HCT116 (cell line): Measurements from ENCODE around the gene PSMG3. TPM values are rescaled to one million over a fixed set of nuclear protein-coding genes. Genes with fewer than 3 reads are reported as not detected.

Experiments
- ATAC-seq: fragments of 200-7000 bp; cut with Tn5 transposase; 2 replicates; pipeline ENCODE4 v1.9.1; 2020; ENCODE audit warnings: mild to moderate bottlenecking, moderate library complexity
- BruUV-seq: library from RNA; stranded (reverse); fragments of 400-500 nt; replicated peaks from 2 replicates; lab custom pipeline; 2021; lab: Mats Ljungman, UMichigan
- CTCF ChIA-PET: fragments of 300-600 bp; sonication (Branson Sonifier 250); formaldehyde crosslinking; loops from one replicate; lab custom pipeline; 2021; ENCODE audit warnings: antibody characterized with exemption; lab: Charles Lee
- POLR2A ChIA-PET: fragments of 300-600, 350-600 bp; sonication (Branson Sonifier 250); formaldehyde crosslinking; loops from one replicate; lab custom pipeline; 2021; ENCODE audit warnings: antibody characterized with exemption; lab: Charles Lee
- RAD21 ChIA-PET, 2 experiments: fragments of 300-600 bp; sonication (Branson Sonifier 250); formaldehyde crosslinking; loops; one replicate each; lab custom pipeline; 2023; ENCODE audit warnings: low total read pairs in 2 of 2; ENCODE audit not compliant: uncharacterized antibody in 2 of 2, unreplicated experiment in 2 of 2, low non-redundant PET in 1 of 2; lab: Charles Lee
- DNase-seq: peaks from one replicate; pipeline ENCODE4 v3.0.0-alpha.2; 2010; ENCODE audit warnings: low read depth, low spot score
- H2AFZ ChIP-seq: fragments of 200-600 bp; shearing (Covaris generic), sonication (generic); 2 replicates; pipeline ENCODE4 v1.6.1; 2017; ENCODE audit warnings: low read depth, mixed run types, mixed read lengths, antibody characterized with exemption, low read length; ENCODE audit not compliant: poor library complexity, severe bottlenecking
- H3K27ac ChIP-seq: 2 replicates; pipeline ENCODE4 v1.5.1; 2012; ENCODE audit warnings: low read depth, low read length
- H3K27me3 ChIP-seq: fragments of 200-600 bp; sonication (generic); 2 replicates; pipeline ENCODE4 v1.6.1; 2016; ENCODE audit warnings: mixed run types, low read length, mixed read lengths; ENCODE audit not compliant: insufficient read depth
- H3K36me3 ChIP-seq, 2 experiments: fragments of 200-500 bp in 1 of 2; fragments of 200-600 bp in 1 of 2; sonication (Bioruptor generic) in 1 of 2; sonication (generic) in 1 of 2; 2 replicates each; pipeline versions ENCODE4 v1.5.1 to v1.6.1; 2014 to 2016; ENCODE audit warnings: low read length in 2 of 2, inconsistent platforms in 1 of 2, mixed read lengths in 1 of 2, mixed run types in 1 of 2; ENCODE audit not compliant: insufficient read depth in 2 of 2, control insufficient read depth in 1 of 2
- H3K4me1 ChIP-seq, 2 experiments: fragments of 200-600 bp in 1 of 2; sonication (generic) in 1 of 2; 2 replicates each; pipeline versions ENCODE4 v1.5.1 to v1.6.1; 2012 to 2017; ENCODE audit warnings: low read length in 2 of 2, inconsistent platforms in 1 of 2, mild to moderate bottlenecking in 1 of 2, mixed read lengths in 1 of 2, mixed run types in 1 of 2, moderate library complexity in 1 of 2; ENCODE audit not compliant: insufficient read depth in 2 of 2, control insufficient read depth in 1 of 2
- H3K4me2 ChIP-seq: fragments of 200-600 bp; sonication (generic); 2 replicates; pipeline ENCODE4 v1.6.1; 2017; ENCODE audit warnings: mixed run types, low read length, mixed read lengths
- H3K4me3 ChIP-seq, 2 experiments: fragments of 200-600 bp in 1 of 2; sonication (generic) in 1 of 2; replicated peaks in 1 of 2; 2 replicates each; pipeline ENCODE4 v1.5.1; 2011 to 2016; ENCODE audit warnings: low read length in 2 of 2, control low read depth in 1 of 2, low read depth in 1 of 2, mild to moderate bottlenecking in 1 of 2, mixed read lengths in 1 of 2, mixed run types in 1 of 2
- H3K79me2 ChIP-seq: fragments of 200-600 bp; sonication (generic); 2 replicates; pipeline ENCODE4 v1.6.1; 2017; ENCODE audit warnings: mild to moderate bottlenecking, mixed run types, low read length, moderate library complexity, mixed read lengths; ENCODE audit not compliant: insufficient read depth
- H3K9ac ChIP-seq: fragments of 200-600 bp; sonication (generic); 2 replicates; pipeline ENCODE4 v1.6.1; 2016; ENCODE audit warnings: low read length, mixed read lengths
- H3K9me2 ChIP-seq: fragments of 200-600 bp; sonication (generic), shearing (Covaris generic); 2 replicates; pipeline ENCODE4 v1.6.1; 2017; ENCODE audit warnings: mixed run types, mild to moderate bottlenecking, moderate library complexity; ENCODE audit not compliant: insufficient read depth
- H3K9me3 ChIP-seq, 2 experiments: fragments of 200-500 bp in 1 of 2; fragments of 200-600 bp in 1 of 2; sonication (Bioruptor generic) in 1 of 2; sonication (generic) in 1 of 2; 2 replicates each; pipeline ENCODE4 v1.6.1; 2014 to 2017; ENCODE audit warnings: low read length in 2 of 2, mixed read lengths in 2 of 2, inconsistent platforms in 1 of 2, low read depth in 1 of 2, mild to moderate bottlenecking in 1 of 2, mixed run types in 1 of 2, moderate library complexity in 1 of 2; ENCODE audit not compliant: control insufficient read depth in 1 of 2, insufficient read depth in 1 of 2
- H4K20me1 ChIP-seq: fragments of 200-600 bp; sonication (generic), shearing (Covaris generic); 2 replicates; pipeline ENCODE4 v1.6.1; 2017; ENCODE audit warnings: mixed run types, mild to moderate bottlenecking, moderate library complexity; ENCODE audit not compliant: insufficient read depth
- FOSL1 ChIP-seq: IDR thresholded peaks from 2 replicates; pipeline ENCODE4 v1.6.1; 2012; ENCODE audit warnings: low read depth
- JUND ChIP-seq: IDR thresholded peaks from 2 replicates; pipeline ENCODE4 v1.6.1; 2012
- POLR2A ChIP-seq: IDR thresholded peaks from 2 replicates; pipeline ENCODE4 v1.7.0; 2011; ENCODE audit warnings: borderline replicate concordance; ENCODE audit not compliant: insufficient read depth, insufficient read length; ENCODE audit errors: extremely low read depth
- POLR2AphosphoS5 ChIP-seq: IDR thresholded peaks from 2 replicates; pipeline ENCODE4 v1.6.1; 2011; ENCODE audit warnings: mild to moderate bottlenecking, low read depth, low read length, moderate library complexity
- RAD21 ChIP-seq: IDR thresholded peaks from 2 replicates; pipeline ENCODE4 v1.6.1; 2012; ENCODE audit warnings: low read depth, mild to moderate bottlenecking
- SIN3A ChIP-seq: IDR thresholded peaks from 2 replicates; pipeline ENCODE4 v1.6.1; 2012; ENCODE audit warnings: low read depth
- SP1 ChIP-seq: IDR thresholded peaks from 2 replicates; pipeline ENCODE4 v1.6.1; 2012; ENCODE audit warnings: low read depth
- SRF ChIP-seq: IDR thresholded peaks from 2 replicates; pipeline ENCODE4 v1.6.1; 2012; ENCODE audit warnings: low read depth
- intact Hi-C: fragments of 100-400 bp; cut with micrococcal nuclease; formaldehyde crosslinking; loops from 2 replicates; pipeline ENCODE4 v1.10.0; 2022
- total RNA-seq: library from RNA; stranded (reverse); gene quantifications from one replicate; pipeline ENCODE4 v1.2.1, GENCODE V29; 2021; ENCODE audit not compliant: unreplicated experiment
- TF ChIP-seq, protein P1 (sequence below), 3 experiments: fragments of 200-600 bp in 1 of 3; sonication (generic) in 1 of 3; IDR thresholded peaks in 2 of 3; conservative IDR thresholded peaks in 1 of 3; 2 replicates each; pipeline ENCODE4 v1.5.1; 2012 to 2017; ENCODE audit warnings: low read depth in 2 of 3, low read length in 2 of 3, antibody characterized with exemption in 1 of 3, borderline replicate concordance in 1 of 3, control low read depth in 1 of 3, mild to moderate bottlenecking in 1 of 3, mixed read lengths in 1 of 3, mixed run types in 1 of 3, moderate library complexity in 1 of 3; ENCODE audit not compliant: insufficient read depth in 1 of 3
- TF ChIP-seq, protein P2 (sequence below): IDR thresholded peaks from 2 replicates; pipeline ENCODE4 v1.6.1; 2012
- TF ChIP-seq, protein P3 (sequence below): IDR thresholded peaks from 2 replicates; pipeline ENCODE4 v1.6.1; 2011; ENCODE audit warnings: mild to moderate bottlenecking, low read length, moderate library complexity; ENCODE audit not compliant: insufficient replicate concordance; ENCODE audit errors: extremely low read depth
- TF ChIP-seq, protein P4 (sequence below): IDR thresholded peaks from 2 replicates; pipeline ENCODE4 v1.6.1; 2012

The PSMG3 gene
- total RNA-seq, 1 experiment from 2014 or later = 60.9 TPM

DNA sequence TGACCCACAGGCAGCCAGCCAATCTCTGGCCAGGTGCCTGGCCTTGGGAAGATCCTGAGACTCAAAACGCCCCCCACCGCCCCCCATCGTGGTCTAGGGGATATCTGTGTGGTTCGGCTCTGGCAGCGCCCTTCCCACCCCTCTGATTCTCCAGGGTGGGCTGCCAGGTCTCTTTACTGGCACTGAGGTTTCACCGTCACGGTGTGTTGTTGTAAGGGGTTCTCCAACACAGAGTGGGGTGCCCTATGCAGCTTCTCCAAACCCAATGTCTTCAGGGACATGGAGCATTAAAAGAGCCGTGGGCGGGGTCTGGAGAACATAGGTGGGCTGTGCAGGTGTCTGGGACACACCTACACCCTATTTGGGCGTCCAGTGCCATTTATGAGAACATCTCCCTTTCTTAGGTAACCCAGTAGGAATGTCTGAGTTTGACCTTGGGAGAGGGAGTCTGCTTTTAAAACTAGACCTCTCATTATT, 37.8 kb downstream of the PSMG3 start (continued):
- TF ChIP-seq RAD21 (no peak), JUND (no peak), POLR2AphosphoS5 (no peak), POLR2A (no peak), FOSL1 (no peak), SIN3A (no peak), SRF (no peak)
- TF ChIP-seq, protein P1, sequence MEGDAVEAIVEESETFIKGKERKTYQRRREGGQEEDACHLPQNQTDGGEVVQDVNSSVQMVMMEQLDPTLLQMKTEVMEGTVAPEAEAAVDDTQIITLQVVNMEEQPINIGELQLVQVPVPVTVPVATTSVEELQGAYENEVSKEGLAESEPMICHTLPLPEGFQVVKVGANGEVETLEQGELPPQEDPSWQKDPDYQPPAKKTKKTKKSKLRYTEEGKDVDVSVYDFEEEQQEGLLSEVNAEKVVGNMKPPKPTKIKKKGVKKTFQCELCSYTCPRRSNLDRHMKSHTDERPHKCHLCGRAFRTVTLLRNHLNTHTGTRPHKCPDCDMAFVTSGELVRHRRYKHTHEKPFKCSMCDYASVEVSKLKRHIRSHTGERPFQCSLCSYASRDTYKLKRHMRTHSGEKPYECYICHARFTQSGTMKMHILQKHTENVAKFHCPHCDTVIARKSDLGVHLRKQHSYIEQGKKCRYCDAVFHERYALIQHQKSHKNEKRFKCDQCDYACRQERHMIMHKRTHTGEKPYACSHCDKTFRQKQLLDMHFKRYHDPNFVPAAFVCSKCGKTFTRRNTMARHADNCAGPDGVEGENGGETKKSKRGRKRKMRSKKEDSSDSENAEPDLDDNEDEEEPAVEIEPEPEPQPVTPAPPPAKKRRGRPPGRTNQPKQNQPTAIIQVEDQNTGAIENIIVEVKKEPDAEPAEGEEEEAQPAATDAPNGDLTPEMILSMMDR (IDR thresholded peaks at IDR 0.05 in 2 of 3, conservative IDR thresholded peaks at IDR 0.05 in 1 of 3; ENCODE audit: borderline replicate concordance in 1 of 3, insufficient read depth in 1 of 3, low read depth in 2 of 3, low read length in 2 of 3) = no peak
- TF ChIP-seq, protein P2, sequence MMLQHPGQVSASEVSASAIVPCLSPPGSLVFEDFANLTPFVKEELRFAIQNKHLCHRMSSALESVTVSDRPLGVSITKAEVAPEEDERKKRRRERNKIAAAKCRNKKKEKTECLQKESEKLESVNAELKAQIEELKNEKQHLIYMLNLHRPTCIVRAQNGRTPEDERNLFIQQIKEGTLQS = no peak
- TF ChIP-seq, all 23 proteins: peak for 0

DNA sequence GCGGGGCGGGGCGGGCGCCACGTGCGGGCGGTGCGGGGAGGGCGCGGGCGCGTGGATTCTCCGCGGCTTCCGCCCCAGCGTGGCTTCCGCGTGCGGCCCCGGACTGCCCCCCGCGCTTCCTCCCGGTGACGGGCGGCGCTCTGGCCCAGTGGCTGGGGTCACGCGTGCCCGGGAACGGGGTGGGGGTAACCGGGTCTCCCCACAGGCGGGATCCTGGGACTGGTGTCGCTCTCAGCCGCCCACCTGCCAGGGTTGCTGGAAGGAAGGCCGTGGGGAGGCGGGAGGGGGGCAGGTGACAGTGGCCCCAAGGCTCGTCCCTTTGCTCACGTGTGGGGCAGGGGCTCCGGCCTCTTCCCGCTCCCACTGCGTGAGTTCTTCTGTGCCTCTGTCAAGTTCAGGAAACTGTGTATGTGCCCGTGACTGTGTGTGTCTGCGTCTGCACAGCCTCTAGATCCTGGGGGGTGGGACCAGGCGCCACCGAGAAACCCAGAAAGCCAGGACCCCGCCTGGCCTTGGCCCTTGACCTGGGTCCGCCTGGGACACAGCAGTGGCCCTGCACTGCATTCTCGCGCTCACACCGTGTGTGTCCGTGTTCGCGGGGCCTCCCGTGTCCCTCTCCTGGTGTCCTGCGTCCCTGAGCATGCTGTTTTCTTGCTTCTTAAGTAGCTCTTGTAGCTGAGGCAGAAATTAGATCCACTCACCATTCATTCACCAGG, 38.4 kb downstream of the PSMG3 start:
- H2AFZ ChIP-seq = no peak overlapping the region
- peak overlapping the region; percentile 78 to 82 for H3K4me3 ChIP-seq
- no peaks in the 10 kb centered on the region; the same call in 1 of the 2 replicates for H4K20me1 ChIP-seq
- POLR2A ChIA-PET = no interaction called here
- CTCF ChIA-PET = no interaction called here
- H3K79me2 ChIP-seq = peaks cover 54% of the 10 kb centered on the region
- RAD21 ChIA-PET = no interaction called here
- peak overlapping the region; percentile 95 for H3K9ac ChIP-seq
- no TSS peak for BruUV-seq
- DNase-seq (no peak), ATAC-seq (no peak)
- peaks cover 49 to 80% of the 10 kb centered on the region in 2 experiments for H3K4me1 ChIP-seq
- H3K27me3 ChIP-seq = no peaks in the 10 kb centered on the region
- intact Hi-C loops = no loop called here
- peak overlapping the region; percentile 86 for H3K4me2 ChIP-seq
- peak overlapping the region; percentile 92 for H3K27ac ChIP-seq
- no peaks in the 10 kb centered on the region for H3K9me2 ChIP-seq
- TF ChIP-seq FOSL1 = no peak
- 0 out of 2 replicates have a peak, but pooled peaks have one; percentile 7 for TF ChIP-seq POLR2AphosphoS5
- TF ChIP-seq, protein P3, sequence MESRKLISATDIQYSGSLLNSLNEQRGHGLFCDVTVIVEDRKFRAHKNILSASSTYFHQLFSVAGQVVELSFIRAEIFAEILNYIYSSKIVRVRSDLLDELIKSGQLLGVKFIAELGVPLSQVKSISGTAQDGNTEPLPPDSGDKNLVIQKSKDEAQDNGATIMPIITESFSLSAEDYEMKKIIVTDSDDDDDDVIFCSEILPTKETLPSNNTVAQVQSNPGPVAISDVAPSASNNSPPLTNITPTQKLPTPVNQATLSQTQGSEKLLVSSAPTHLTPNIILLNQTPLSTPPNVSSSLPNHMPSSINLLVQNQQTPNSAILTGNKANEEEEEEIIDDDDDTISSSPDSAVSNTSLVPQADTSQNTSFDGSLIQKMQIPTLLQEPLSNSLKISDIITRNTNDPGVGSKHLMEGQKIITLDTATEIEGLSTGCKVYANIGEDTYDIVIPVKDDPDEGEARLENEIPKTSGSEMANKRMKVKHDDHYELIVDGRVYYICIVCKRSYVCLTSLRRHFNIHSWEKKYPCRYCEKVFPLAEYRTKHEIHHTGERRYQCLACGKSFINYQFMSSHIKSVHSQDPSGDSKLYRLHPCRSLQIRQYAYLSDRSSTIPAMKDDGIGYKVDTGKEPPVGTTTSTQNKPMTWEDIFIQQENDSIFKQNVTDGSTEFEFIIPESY = no peak
- TF ChIP-seq, protein P4, sequence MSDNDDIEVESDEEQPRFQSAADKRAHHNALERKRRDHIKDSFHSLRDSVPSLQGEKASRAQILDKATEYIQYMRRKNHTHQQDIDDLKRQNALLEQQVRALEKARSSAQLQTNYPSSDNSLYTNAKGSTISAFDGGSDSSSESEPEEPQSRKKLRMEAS = no peak
- TF ChIP-seq SP1 = no peak
- TF ChIP-seq, all 23 proteins: peak for 1
- H3K36me3 ChIP-seq = peaks cover 2 to 4% of the 10 kb centered on the region in 2 experiments; a peak in 3 of 4 replicates
- no peaks in the 10 kb centered on the region for H3K9me3 ChIP-seq
